Activated naive CD8-positive, alpha-beta T cell (primary cell): ENCODE data around the gene PDGFA.

Experiments used
- H3K27ac Mint-ChIP-seq: one replicate; pipeline ENCODE4 v1.8.0; 2021; ENCODE audit warnings: mixed read lengths
- H3K27me3 Mint-ChIP-seq: one replicate; pipeline ENCODE4 v1.8.0; 2021; ENCODE audit warnings: mixed read lengths
- H3K36me3 Mint-ChIP-seq: one replicate; pipeline ENCODE4 v1.8.0; 2021; ENCODE audit warnings: mixed read lengths
- H3K4me1 Mint-ChIP-seq: one replicate; pipeline ENCODE4 v1.8.0; 2021; ENCODE audit warnings: low read depth, mixed read lengths
- H3K4me3 Mint-ChIP-seq: one replicate; pipeline ENCODE4 v1.8.0; 2021; ENCODE audit warnings: mild to moderate bottlenecking, mixed read lengths
- H3K9me3 Mint-ChIP-seq: one replicate; pipeline ENCODE4 v1.8.0; 2021; ENCODE audit warnings: low read depth, mixed read lengths

Gene PDGFA

GRCh38 chr7:498678-499641, 20.7 kb downstream of the PDGFA start:
- peaks cover 3% of the 10 kb centered on the region for H3K36me3 Mint-ChIP-seq
- H3K27me3 Mint-ChIP-seq, result no peaks in the 10 kb centered on the region
- H3K27ac Mint-ChIP-seq, result no peak overlapping the region
- no peaks in the 10 kb centered on the region for H3K9me3 Mint-ChIP-seq
- no peak overlapping the region for H3K4me3 Mint-ChIP-seq
- H3K4me1 Mint-ChIP-seq, result peaks cover 9% of the 10 kb centered on the region

- Mint-ChIP-seq H3K36me3 (peaks cover 3% of the 10 kb centered on the region), H3K4me3 (peak overlapping the region; percentile 2), H3K4me1 (peaks cover 9% of the 10 kb centered on the region), H3K27ac (peak overlapping the region; percentile 13), H3K27me3 (no peaks in the 10 kb centered on the region), H3K9me3 (no peaks in the 10 kb centered on the region)
These were observed 21.5 kb downstream of the PDGFA start for GRCh38 chr7:497946-498655.

GRCh38 chr7:497346-497745, 22.3 kb downstream of the PDGFA start:
- no peaks in the 10 kb centered on the region for H3K27me3 Mint-ChIP-seq
- H3K9me3 Mint-ChIP-seq, result no peaks in the 10 kb centered on the region
- peaks cover 9% of the 10 kb centered on the region for H3K4me1 Mint-ChIP-seq
- no peak overlapping the region for H3K27ac Mint-ChIP-seq
- H3K36me3 Mint-ChIP-seq, result peaks cover 3% of the 10 kb centered on the region
- H3K4me3 Mint-ChIP-seq, result no peak overlapping the region

- Mint-ChIP-seq H3K36me3 (peaks cover 3% of the 10 kb centered on the region), H3K4me1 (peaks cover 9% of the 10 kb centered on the region), H3K27ac (no peak overlapping the region), H3K27me3 (no peaks in the 10 kb centered on the region), H3K9me3 (no peaks in the 10 kb centered on the region), H3K4me3 (no peak overlapping the region)
These were observed 22.9 kb downstream of the PDGFA start for GRCh38 chr7:496528-497295.

- H3K4me3 Mint-ChIP-seq, result no peak overlapping the region
- no peaks in the 10 kb centered on the region for H3K27me3 Mint-ChIP-seq
- peaks cover 9% of the 10 kb centered on the region for H3K4me1 Mint-ChIP-seq
- peaks cover 3% of the 10 kb centered on the region for H3K36me3 Mint-ChIP-seq
- H3K27ac Mint-ChIP-seq, result no peak overlapping the region
- no peaks in the 10 kb centered on the region for H3K9me3 Mint-ChIP-seq
These were observed 23.8 kb downstream of the PDGFA start for GRCh38 chr7:495761-496321.

GRCh38 chr7:495326-495725, 24.3 kb downstream of the PDGFA start:
- no peaks in the 10 kb centered on the region for H3K9me3 Mint-ChIP-seq
- H3K27me3 Mint-ChIP-seq, result no peaks in the 10 kb centered on the region
- no peak overlapping the region for H3K4me3 Mint-ChIP-seq
- peaks cover 3% of the 10 kb centered on the region for H3K36me3 Mint-ChIP-seq
- H3K4me1 Mint-ChIP-seq, result peaks cover 9% of the 10 kb centered on the region
- H3K27ac Mint-ChIP-seq, result no peak overlapping the region

GRCh38 chr7:494906-495305, 24.7 kb downstream of the PDGFA start:
- peaks cover 3% of the 10 kb centered on the region for H3K36me3 Mint-ChIP-seq
- H3K4me1 Mint-ChIP-seq, result peaks cover 9% of the 10 kb centered on the region
- H3K4me3 Mint-ChIP-seq, result no peak overlapping the region
- H3K27ac Mint-ChIP-seq, result no peak overlapping the region
- no peaks in the 10 kb centered on the region for H3K27me3 Mint-ChIP-seq
- no peaks in the 10 kb centered on the region for H3K9me3 Mint-ChIP-seq

GRCh38 chr7:494259-494687, 25.4 kb downstream of the PDGFA start:
- Mint-ChIP-seq H3K27ac (no peak overlapping the region), H3K4me3 (no peak overlapping the region), H3K27me3 (no peaks in the 10 kb centered on the region), H3K4me1 (peaks cover 9% of the 10 kb centered on the region), H3K36me3 (peaks cover 3% of the 10 kb centered on the region), H3K9me3 (no peaks in the 10 kb centered on the region)

- Mint-ChIP-seq H3K27ac (no peak overlapping the region), H3K4me3 (no peak overlapping the region), H3K36me3 (peaks cover 3% of the 10 kb centered on the region), H3K9me3 (no peaks in the 10 kb centered on the region), H3K27me3 (no peaks in the 10 kb centered on the region), H3K4me1 (peaks cover 9% of the 10 kb centered on the region)
These were observed 25.9 kb downstream of the PDGFA start for GRCh38 chr7:493661-494251.

GRCh38 chr7:492714-493065, 27.0 kb downstream of the PDGFA start:
- Mint-ChIP-seq H3K27ac (no peak overlapping the region), H3K36me3 (no peaks in the 10 kb centered on the region), H3K4me1 (peaks cover 3% of the 10 kb centered on the region), H3K27me3 (no peaks in the 10 kb centered on the region), H3K9me3 (no peaks in the 10 kb centered on the region), H3K4me3 (no peak overlapping the region)

GRCh38 chr7:491958-492713, 27.5 kb downstream of the PDGFA start:
- Mint-ChIP-seq H3K4me1 (no peaks in the 10 kb centered on the region), H3K9me3 (no peaks in the 10 kb centered on the region), H3K36me3 (no peaks in the 10 kb centered on the region), H3K27me3 (no peaks in the 10 kb centered on the region), H3K27ac (no peak overlapping the region), H3K4me3 (no peak overlapping the region)

GRCh38 chr7:491292-491957, 28.2 kb downstream of the PDGFA start:
- H3K36me3 Mint-ChIP-seq, result no peaks in the 10 kb centered on the region

GRCh38 chr7:490461-491291, 29.0 kb downstream of the PDGFA start:
- Mint-ChIP-seq H3K27me3 (no peaks in the 10 kb centered on the region), H3K9me3 (no peaks in the 10 kb centered on the region), H3K36me3 (no peaks in the 10 kb centered on the region), H3K27ac (no peak overlapping the region), H3K4me1 (no peaks in the 10 kb centered on the region), H3K4me3 (no peak overlapping the region)

More at GRCh38 chr7:491292-491957, 28.2 kb downstream of the PDGFA start:
- Mint-ChIP-seq H3K4me3 (no peak overlapping the region), H3K27ac (no peak overlapping the region), H3K4me1 (no peaks in the 10 kb centered on the region), H3K27me3 (no peaks in the 10 kb centered on the region), H3K9me3 (no peaks in the 10 kb centered on the region)
